ENCODE results near the gene PHF21A. TPM values are rescaled to one million over a fixed set of nuclear protein-coding genes. Genes with fewer than 3 reads are reported as not detected.

The PHF21A gene
- total and polyA plus RNA-seq, 2 donors (not counting 3 experiments of a cell fraction or from before 2014, with no cell fraction given), result 14.1 to 30.5 TPM

DNA sequence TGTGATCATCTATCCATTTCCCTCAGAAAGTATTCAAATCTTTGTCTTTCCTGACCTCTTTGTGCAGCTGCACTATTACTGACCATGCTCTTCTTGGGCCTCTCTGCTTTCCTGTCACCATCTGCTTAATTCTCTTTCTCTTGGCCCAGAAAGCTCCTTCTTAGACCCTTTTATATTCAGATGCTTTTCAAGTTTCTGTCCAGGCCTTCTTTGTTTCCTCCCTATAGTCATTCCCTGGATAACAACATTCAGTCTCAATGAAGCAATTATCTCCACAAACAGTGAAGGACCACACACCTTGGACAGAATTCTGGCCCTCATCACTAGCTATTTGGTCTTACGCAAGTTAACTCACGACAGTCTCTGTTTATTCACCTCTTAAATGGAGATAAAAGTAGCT, 109.1 kb downstream of the PHF21A start:
- Histone ChIP-seq H3K4me2 (ENCODE audit: insufficient read depth, low read length) (no peak overlapping the region), H2AFZ (ENCODE audit: low read depth, low read length) (no peak overlapping the region), H3K27ac (ENCODE audit: insufficient read depth, low read depth, low read length) (no peak overlapping the region), H3K36me3 (ENCODE audit: control insufficient read depth in 2 of 2, extremely low read depth in 1 of 2, insufficient read depth in 2 of 2, low read length in 2 of 2) (no peaks in the 10 kb centered on the region), H3K9me3 (replicated peaks; ENCODE audit: control insufficient read depth, insufficient read depth, low read length) (no peaks in the 10 kb centered on the region), H3K4me1 (ENCODE audit: control insufficient read depth, extremely low read depth, insufficient read depth, low read length) (no peaks in the 10 kb centered on the region), H3K27me3 (ENCODE audit: control insufficient read depth in 2 of 2, insufficient read depth in 2 of 2, low read length in 2 of 2) (no peaks in the 10 kb centered on the region), H3K4me3 (replicated peaks in 1 of 3; ENCODE audit: insufficient read depth in 1 of 3, low read depth in 1 of 3, low read length in 3 of 3) (no peak overlapping the region), H3K9me1 (replicated peaks; ENCODE audit: control insufficient read depth, extremely low read depth, insufficient read depth, low read length) (no peaks in the 10 kb centered on the region), H3K79me2 (ENCODE audit: control insufficient read depth, insufficient read depth, low read length) (no peaks in the 10 kb centered on the region), H4K20me1 (replicated peaks; ENCODE audit: control insufficient read depth, extremely low read depth, insufficient read depth, low read length) (no peaks in the 10 kb centered on the region), H3K9ac (replicated peaks; ENCODE audit: extremely low read depth, insufficient read depth, low read length) (no peak overlapping the region)
- dilution Hi-C loops (cut with MboI; ENCODE audit: extremely low pct_ligation_motif_present, low sequenced_read_pairs), result no loop called here
- no peak for FAIRE-seq
- intact Hi-C loops (cut with micrococcal nuclease), result no loop called here
- POLR2A ChIA-PET, result no interaction called here
- CTCF ChIA-PET, result interaction anchor here (0.8 to 1.0 kb wide), 2 partner anchors 11 to 12 kb away, joined by 3 read pairs; no protein-coding TSS in a partner anchor
- no peak for DNase-seq (ENCODE audit: low read depth, low spot score)
- TF ChIP-seq POLR2AphosphoS5 (IDR thresholded peaks at IDR 0.05; ENCODE audit: insufficient read depth, low read depth, low read length) (no peak), EZH2 (IDR thresholded peaks at IDR 0.05; ENCODE audit: borderline replicate concordance, low read depth, low read length, severe bottlenecking) (no peak), GATA2 (IDR thresholded peaks at IDR 0.05; ENCODE audit: insufficient read depth, insufficient read length, low read depth, low read length) (no peak), POLR2A (IDR thresholded peaks at IDR 0.05; ENCODE audit: low read depth, low read length) (no peak), MYC (IDR thresholded peaks at IDR 0.05; ENCODE audit: low read depth, low read length) (no peak), FOS (IDR thresholded peaks at IDR 0.05; ENCODE audit: borderline replicate concordance, insufficient read depth, low read length) (no peak), JUN (IDR thresholded peaks at IDR 0.05; ENCODE audit: borderline replicate concordance, insufficient read depth, insufficient read length, low read depth) (no peak)
- TF ChIP-seq, protein P1, sequence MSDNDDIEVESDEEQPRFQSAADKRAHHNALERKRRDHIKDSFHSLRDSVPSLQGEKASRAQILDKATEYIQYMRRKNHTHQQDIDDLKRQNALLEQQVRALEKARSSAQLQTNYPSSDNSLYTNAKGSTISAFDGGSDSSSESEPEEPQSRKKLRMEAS (IDR thresholded peaks at IDR 0.05; ENCODE audit: insufficient read depth, insufficient read length), result no peak
- TF ChIP-seq, protein P2, sequence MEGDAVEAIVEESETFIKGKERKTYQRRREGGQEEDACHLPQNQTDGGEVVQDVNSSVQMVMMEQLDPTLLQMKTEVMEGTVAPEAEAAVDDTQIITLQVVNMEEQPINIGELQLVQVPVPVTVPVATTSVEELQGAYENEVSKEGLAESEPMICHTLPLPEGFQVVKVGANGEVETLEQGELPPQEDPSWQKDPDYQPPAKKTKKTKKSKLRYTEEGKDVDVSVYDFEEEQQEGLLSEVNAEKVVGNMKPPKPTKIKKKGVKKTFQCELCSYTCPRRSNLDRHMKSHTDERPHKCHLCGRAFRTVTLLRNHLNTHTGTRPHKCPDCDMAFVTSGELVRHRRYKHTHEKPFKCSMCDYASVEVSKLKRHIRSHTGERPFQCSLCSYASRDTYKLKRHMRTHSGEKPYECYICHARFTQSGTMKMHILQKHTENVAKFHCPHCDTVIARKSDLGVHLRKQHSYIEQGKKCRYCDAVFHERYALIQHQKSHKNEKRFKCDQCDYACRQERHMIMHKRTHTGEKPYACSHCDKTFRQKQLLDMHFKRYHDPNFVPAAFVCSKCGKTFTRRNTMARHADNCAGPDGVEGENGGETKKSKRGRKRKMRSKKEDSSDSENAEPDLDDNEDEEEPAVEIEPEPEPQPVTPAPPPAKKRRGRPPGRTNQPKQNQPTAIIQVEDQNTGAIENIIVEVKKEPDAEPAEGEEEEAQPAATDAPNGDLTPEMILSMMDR (IDR thresholded peaks at IDR 0.05; ENCODE audit: extremely low read depth in 1 of 2, insufficient read depth in 1 of 2, low read depth in 1 of 2, low read length in 2 of 2), result no peak
- no TSS peak for BruUV-seq (replicated peaks)

All from endothelial cell of umbilical vein (primary cell).